Gastrocnemius medialis (tissue), 4 donors: ENCODE results near the gene SNCA. TPM values are rescaled to one million over a fixed set of nuclear protein-coding genes. Genes with fewer than 3 reads are reported as not detected.

ENCODE experiments used
- ATAC-seq, 2 donors: fragments of 150-250 bp; one replicate each; pipeline ENCODE4 v1.9.1; 2016
- DNase-seq, 2 donors: peaks; one replicate each; pipeline ENCODE4 v3.0.0-alpha.2; 2019
- H3K27ac ChIP-seq, 4 donors: fragments of 200-600 bp; sonication (generic); 1 replicate in 1 of 4; 2 replicates in 3 of 4; pipeline ENCODE4 v1.5.1; 2016 to 2018; ENCODE audit warnings: mild to moderate bottlenecking in 2 of 4, moderate library complexity in 1 of 4
- H3K27me3 ChIP-seq, 3 donors: fragments of 200-600 bp; sonication (generic) in 2 of 3; 1 replicate in 1 of 3; 2 replicates in 2 of 3; pipeline versions ENCODE4 v1.5.1 to v1.6.0; 2016 to 2019; ENCODE audit warnings: mild to moderate bottlenecking in 1 of 3, moderate library complexity in 1 of 3
- H3K36me3 ChIP-seq, 2 donors: fragments of 200-600 bp; sonication (generic) in 1 of 2; one replicate each; pipeline ENCODE4 v1.5.1; 2017 to 2018
- H3K4me1 ChIP-seq, 2 donors: fragments of 200-600 bp; sonication (generic) in 1 of 2; one replicate each; pipeline ENCODE4 v1.5.1; 2016 to 2017; ENCODE audit warnings: mild to moderate bottlenecking in 2 of 2
- H3K4me3 ChIP-seq, 4 donors: fragments of 200-600 bp; sonication (generic) in 3 of 4; 1 replicate in 1 of 4; 2 replicates in 3 of 4; pipeline ENCODE4 v1.5.1; 2016 to 2019; ENCODE audit warnings: mild to moderate bottlenecking in 2 of 4
- H3K9me3 ChIP-seq, 3 donors: fragments of 200-600 bp; sonication (generic) in 2 of 3; 1 replicate in 1 of 3; 2 replicates in 2 of 3; pipeline ENCODE4 v1.5.1; 2016 to 2019
- CTCF ChIP-seq, 5 experiments: fragments of 450-650 bp in 3 of 5; fragments of 200-600 bp in 2 of 5; sonication (generic) in 2 of 5; IDR thresholded peaks in 4 of 5; conservative IDR thresholded peaks in 1 of 5; 1 replicate in 4 of 5; 2 replicates in 1 of 5; pipeline ENCODE4 v1.5.1; 2016 to 2019; ENCODE audit warnings: antibody characterized with exemption in 5 of 5, mild to moderate bottlenecking in 3 of 5, moderate library complexity in 3 of 5
- POLR2A ChIP-seq, 2 donors: fragments of 450-650 bp; IDR thresholded peaks; one replicate each; pipeline ENCODE4 v1.6.1; 2017; ENCODE audit warnings: antibody characterized with exemption in 2 of 2, mild to moderate bottlenecking in 2 of 2, moderate library complexity in 2 of 2
- in situ Hi-C, 4 donors: fragments of 200-750 bp; cut with MboI; loops; one replicate each; pipeline versions ENCODE4 v1.15.0 to v1.8.0; 2017; ENCODE audit warnings: low sequenced_read_pairs in 4 of 4
- intact Hi-C: fragments of 100-400 bp; cut with DNase I; formaldehyde crosslinking; loops from one replicate; pipeline ENCODE4 v1.15.1; 2023; ENCODE audit warnings: low total_unique reads
- total RNA-seq, 4 donors: library from RNA; depleted of rRNA; stranded (reverse); fragments of >200 nt; gene quantifications; one replicate each; pipeline versions ENCODE4 v1.1.0 to v1.2.3, GENCODE V29; 2016

SNCA gene
- total RNA-seq, 4 donors from 2014 or later, result 0.73 to 1.7 (median 1.1) TPM; not detected in 1

GRCh38 chr4:89681219-89681618, 155.7 kb downstream of the SNCA start:
- H3K4me3 ChIP-seq, result no peak overlapping the region
- H3K27ac ChIP-seq, result no peak overlapping the region
- no peaks in the 10 kb centered on the region for H3K36me3 ChIP-seq
- DNase-seq (no peak), ATAC-seq (no peak)
- intact Hi-C loops, result no loop called here
- in situ Hi-C loops, result no loop called here
- no peaks in the 10 kb centered on the region for H3K4me1 ChIP-seq
- H3K27me3 ChIP-seq, result no peaks in the 10 kb centered on the region
- TF ChIP-seq POLR2A (IDR thresholded peaks at IDR 0.05), result no peak
- no peak for TF ChIP-seq CTCF (IDR thresholded peaks at IDR 0.05 in 4 of 5, conservative IDR thresholded peaks at IDR 0.05 in 1 of 5)
- no peaks in the 10 kb centered on the region for H3K9me3 ChIP-seq

DNA sequence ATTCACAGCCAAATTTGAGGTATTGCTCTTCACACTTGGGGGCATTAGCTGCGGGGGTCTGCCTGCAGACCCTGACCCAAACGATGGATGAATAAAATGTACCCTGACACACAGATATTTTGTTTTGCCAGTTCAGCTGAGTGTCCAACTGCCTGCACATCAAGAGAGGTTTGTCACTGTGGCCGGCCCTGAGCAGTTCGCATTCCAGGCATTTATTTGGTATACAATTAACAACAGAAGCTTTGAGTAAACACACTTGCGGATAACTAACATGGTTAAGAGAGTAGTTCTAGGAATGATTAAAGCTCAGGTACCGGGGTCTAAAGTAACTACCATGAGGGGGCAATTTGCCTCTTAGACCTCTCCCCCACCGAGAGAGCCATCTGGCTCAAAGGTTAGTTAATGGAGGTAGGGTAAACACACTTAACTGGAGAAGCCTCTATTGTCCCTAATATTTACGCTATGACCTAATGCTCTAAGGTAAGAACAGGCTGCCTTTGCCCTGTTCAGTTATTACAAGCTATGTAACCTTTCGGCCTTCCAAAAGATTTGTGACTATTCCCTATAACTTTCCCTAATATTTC, 162.0 kb downstream of the SNCA start:
- no peak overlapping the region for H3K4me3 ChIP-seq
- ATAC-seq (no peak), DNase-seq (no peak)
- TF ChIP-seq POLR2A (IDR thresholded peaks at IDR 0.05), result no peak
- intact Hi-C loops, result no loop called here
- in situ Hi-C loops, result no loop called here
- no peaks in the 10 kb centered on the region for H3K27me3 ChIP-seq
- H3K9me3 ChIP-seq, result no peaks in the 10 kb centered on the region
- H3K36me3 ChIP-seq, result no peaks in the 10 kb centered on the region
- no peak overlapping the region for H3K27ac ChIP-seq
- H3K4me1 ChIP-seq, result no peaks in the 10 kb centered on the region

Other genes starting within 250 kb of the SNCA start
- 1 to 10 TPM in 3 of 4 donors, under 1 TPM in 1; 0.39 to 3.5 (median 2.3) TPM for gene MMRN1, start 57.7 kb upstream of the SNCA start, total RNA-seq